GM12874 (cell line): Measurements from ENCODE around the gene PTPRK.

Source experiments
- TF ChIP-seq, protein P1 (sequence below): IDR thresholded peaks from 2 replicates; pipeline ENCODE4 v1.5.1; 2011; ENCODE audit warnings: low read depth, mild to moderate bottlenecking, control low read depth, low read length, moderate library complexity; ENCODE audit not compliant: insufficient read depth

Gene PTPRK

DNA sequence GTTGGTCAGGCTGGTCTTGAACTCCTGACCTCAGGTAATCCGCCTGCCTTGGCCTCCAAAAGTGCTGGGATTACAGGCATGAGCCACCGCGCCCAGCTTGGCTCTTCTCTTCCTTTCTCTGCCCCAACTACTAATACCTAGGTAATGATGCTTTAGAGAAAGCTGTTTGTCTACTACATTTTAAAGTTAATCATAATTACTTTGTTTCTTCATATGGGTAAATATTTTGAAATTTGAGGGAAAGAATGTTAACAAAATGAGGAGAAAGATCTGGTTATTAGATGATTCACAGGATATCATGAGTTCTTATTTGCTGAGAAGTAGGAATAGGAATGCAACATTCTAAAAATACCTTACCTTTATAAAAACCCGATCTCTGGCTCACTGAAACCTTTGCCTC, 18.4 kb upstream of the PTPRK start:
- TF ChIP-seq, protein P1, sequence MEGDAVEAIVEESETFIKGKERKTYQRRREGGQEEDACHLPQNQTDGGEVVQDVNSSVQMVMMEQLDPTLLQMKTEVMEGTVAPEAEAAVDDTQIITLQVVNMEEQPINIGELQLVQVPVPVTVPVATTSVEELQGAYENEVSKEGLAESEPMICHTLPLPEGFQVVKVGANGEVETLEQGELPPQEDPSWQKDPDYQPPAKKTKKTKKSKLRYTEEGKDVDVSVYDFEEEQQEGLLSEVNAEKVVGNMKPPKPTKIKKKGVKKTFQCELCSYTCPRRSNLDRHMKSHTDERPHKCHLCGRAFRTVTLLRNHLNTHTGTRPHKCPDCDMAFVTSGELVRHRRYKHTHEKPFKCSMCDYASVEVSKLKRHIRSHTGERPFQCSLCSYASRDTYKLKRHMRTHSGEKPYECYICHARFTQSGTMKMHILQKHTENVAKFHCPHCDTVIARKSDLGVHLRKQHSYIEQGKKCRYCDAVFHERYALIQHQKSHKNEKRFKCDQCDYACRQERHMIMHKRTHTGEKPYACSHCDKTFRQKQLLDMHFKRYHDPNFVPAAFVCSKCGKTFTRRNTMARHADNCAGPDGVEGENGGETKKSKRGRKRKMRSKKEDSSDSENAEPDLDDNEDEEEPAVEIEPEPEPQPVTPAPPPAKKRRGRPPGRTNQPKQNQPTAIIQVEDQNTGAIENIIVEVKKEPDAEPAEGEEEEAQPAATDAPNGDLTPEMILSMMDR = no peak

DNA sequence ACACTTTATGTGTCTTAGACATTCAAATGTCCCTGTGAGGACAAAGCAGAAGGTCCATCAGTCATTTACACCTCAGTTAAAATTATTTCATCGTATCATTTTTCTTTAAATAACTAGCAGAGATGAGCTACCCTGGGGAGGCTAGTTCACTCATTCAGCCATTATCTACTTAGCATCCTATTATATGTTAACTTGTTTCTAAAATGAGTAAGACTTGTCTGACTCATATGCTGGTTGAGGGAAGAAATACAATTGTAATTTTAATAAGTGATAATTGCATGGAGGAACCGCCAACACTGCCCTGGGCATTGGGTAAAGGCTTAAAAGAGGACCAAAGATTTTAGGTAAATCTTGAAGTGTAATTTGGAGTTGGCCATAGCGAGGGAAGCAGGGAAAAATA, 12.4 kb upstream of the PTPRK start:
- TF ChIP-seq, protein P1 = no peak

DNA sequence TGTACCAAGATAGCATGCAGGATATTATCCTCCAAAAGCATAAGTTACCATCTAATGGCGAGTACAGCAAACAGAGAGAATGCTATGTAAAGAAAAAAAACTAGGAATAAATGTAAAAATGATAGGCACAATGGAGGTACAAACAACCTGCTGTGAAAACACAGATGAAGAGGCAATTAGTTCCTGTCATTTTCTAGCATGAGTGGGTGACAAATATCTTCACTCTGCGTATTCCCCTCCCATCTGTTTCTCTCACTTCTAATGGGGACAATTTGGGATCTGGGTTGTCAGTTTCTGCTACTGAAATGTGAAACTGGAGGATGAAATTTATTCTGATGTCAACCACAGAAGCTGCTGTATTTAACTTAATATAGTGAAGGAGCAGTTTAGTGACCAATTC, 11.7 kb upstream of the PTPRK start:
- TF ChIP-seq, protein P1 = no peak

DNA sequence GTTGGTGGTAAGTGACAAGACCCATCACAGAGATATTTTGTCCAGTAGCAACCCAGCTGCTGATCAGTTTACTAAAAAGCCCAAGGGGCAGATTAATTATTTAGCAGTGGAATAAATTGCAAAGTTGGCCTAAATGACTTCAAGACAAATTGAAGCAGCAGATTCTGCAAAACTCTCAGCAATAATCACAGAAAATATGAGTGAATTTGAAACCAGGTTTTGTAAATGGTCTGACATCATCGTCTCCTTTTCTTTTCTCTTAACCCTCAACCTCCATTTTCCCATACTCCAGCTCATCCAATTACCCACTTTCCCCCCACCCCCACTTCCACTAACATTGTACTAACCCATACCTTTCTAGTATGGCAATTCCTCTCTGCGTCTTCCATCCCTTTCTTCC, 11.3 kb upstream of the PTPRK start:
- TF ChIP-seq, protein P1 = no peak

DNA sequence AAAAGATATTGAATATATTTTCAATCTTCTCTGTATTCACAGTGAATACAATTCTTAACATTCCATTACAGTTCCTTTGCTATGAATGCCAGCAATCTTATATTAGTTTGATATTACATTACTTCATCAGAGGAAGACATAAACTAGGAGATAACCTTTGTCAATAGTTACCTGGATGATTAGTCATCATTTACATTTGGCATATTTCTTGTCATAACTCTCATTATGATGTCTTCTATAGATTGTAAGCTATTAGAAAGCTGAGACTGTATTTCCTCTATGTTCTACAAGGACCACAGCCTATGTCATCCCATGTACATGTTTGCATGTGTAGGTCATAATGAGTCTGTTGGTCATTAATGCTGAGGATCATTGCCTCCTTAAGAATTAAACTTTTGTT, 7.8 kb upstream of the PTPRK start:
- TF ChIP-seq, protein P1 = no peak

DNA sequence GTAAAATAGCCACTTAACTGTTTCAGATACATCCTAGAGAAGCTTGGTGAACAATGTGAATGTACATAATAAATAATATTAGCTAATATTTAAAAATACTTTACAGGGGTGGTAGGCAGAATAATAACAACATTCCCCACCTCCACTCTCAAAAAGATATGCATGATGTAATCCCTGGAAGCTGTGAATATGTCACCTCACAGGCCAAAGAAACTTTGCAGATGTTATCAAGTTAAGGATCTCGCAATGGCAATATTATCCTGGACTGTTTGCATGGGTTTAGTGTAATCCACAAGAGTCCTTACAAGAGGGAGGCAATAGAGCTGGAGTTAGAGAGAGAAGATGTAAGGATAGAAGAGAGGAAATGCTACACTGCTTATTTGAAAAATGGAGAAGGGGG, 7.0 kb upstream of the PTPRK start:
- TF ChIP-seq, protein P1 = no peak

DNA sequence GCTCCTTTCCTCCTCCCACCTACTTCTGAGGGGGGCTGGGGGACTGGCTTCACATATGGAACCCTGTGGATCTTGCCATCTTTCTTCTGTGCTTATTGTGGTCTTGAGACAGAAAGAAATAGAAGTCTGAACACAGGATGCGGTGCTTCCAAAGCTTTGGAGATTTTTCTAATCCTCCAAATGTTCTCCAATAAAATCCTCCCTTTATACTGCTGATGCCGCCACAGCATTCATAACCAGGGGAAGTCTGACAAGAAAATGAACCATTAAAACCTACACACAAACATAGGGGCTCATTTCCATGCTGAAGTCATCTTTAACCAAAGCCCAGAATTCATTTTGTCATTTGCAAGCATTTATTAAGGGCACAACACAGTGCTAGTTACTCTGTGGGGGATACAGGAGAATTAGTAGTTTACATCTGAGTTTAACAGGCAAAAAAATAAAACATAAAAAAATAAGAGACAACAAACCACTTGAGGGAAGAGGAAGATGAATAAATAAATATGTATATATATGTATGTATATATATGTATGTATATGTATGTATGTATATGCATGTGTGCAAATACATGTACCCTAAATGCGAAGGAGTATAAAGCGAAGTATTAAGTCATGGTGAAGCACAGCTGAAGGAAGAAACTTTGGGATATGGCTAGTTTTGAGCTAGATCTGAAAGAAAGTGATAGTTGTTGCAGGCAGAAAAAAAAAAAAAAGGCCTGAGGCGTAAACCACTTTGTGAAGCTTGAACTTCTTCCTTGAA, 5.9 kb upstream of the PTPRK start:
- TF ChIP-seq, protein P1 = no peak
